Esophagus muscularis mucosa (tissue), 4 donors: Measurements from ENCODE around the gene NCOA1.

Experiments used
- CTCF ChIP-seq, 3 experiments: fragments of 200-600 bp in 2 of 3; fragments of 450-650 bp in 1 of 3; sonication (generic) in 2 of 3; IDR thresholded peaks; one replicate each; pipeline ENCODE4 v1.5.1; 2017 to 2019; ENCODE audit warnings: antibody characterized with exemption in 3 of 3, mild to moderate bottlenecking in 2 of 3, moderate library complexity in 1 of 3
- EP300 ChIP-seq: sonication (generic); formaldehyde crosslinking; IDR thresholded peaks from one replicate; pipeline ENCODE4 v1.6.1; 2017; ENCODE audit warnings: antibody characterized with exemption
- POLR2A ChIP-seq: fragments of 450-650 bp; IDR thresholded peaks from one replicate; pipeline ENCODE4 v1.6.1; 2017; ENCODE audit warnings: antibody characterized with exemption, moderate library complexity, mild to moderate bottlenecking, low read depth
- POLR2AphosphoS5 ChIP-seq, 2 donors: sonication (generic); formaldehyde crosslinking; IDR thresholded peaks; one replicate each; pipeline ENCODE4 v1.6.1; 2017; ENCODE audit warnings: antibody characterized with exemption in 2 of 2

- TF ChIP-seq POLR2AphosphoS5 (IDR thresholded peaks at IDR 0.05): no peak
- no peak for TF ChIP-seq CTCF (IDR thresholded peaks at IDR 0.05)
- TF ChIP-seq POLR2A: no peak
- TF ChIP-seq EP300: no peak
Observed at GRCh38 chr2:24482251-24482971, 8.6 kb upstream of the NCOA1 start.
